Adipocyte (in vitro differentiated cells): Measurements from ENCODE around the gene NEFH.

Source experiments
- DNase-seq: peaks from one replicate; pipeline ENCODE4 v3.0.0-alpha.2; 2015; ENCODE audit warnings: low read depth
- H3K27me3 ChIP-seq: replicated peaks from 2 replicates; pipeline ENCODE4 v1.7.0; 2013; ENCODE audit warnings: mild to moderate bottlenecking, low read length, moderate library complexity; ENCODE audit not compliant: control insufficient read depth, insufficient read depth
- H3K36me3 ChIP-seq: 2 replicates; pipeline ENCODE4 v1.7.0; 2013; ENCODE audit warnings: low read length, mild to moderate bottlenecking, moderate library complexity; ENCODE audit not compliant: control insufficient read depth, insufficient read depth, severe bottlenecking
- H3K4me1 ChIP-seq: 2 replicates; pipeline ENCODE4 v1.7.0; 2013; ENCODE audit warnings: mild to moderate bottlenecking, low read length, moderate library complexity; ENCODE audit not compliant: control insufficient read depth, insufficient read depth
- H3K4me3 ChIP-seq: 2 replicates; pipeline ENCODE4 v1.7.0; 2013; ENCODE audit warnings: mild to moderate bottlenecking, low read length, moderate library complexity
- H3K9ac ChIP-seq: 2 replicates; pipeline ENCODE4 v1.7.0; 2013; ENCODE audit warnings: mild to moderate bottlenecking, low read length, moderate library complexity
- H3K9me3 ChIP-seq: 2 replicates; pipeline ENCODE4 v1.7.0; 2013; ENCODE audit warnings: mild to moderate bottlenecking, low read length, moderate library complexity; ENCODE audit not compliant: control insufficient read depth

Gene NEFH

DNA sequence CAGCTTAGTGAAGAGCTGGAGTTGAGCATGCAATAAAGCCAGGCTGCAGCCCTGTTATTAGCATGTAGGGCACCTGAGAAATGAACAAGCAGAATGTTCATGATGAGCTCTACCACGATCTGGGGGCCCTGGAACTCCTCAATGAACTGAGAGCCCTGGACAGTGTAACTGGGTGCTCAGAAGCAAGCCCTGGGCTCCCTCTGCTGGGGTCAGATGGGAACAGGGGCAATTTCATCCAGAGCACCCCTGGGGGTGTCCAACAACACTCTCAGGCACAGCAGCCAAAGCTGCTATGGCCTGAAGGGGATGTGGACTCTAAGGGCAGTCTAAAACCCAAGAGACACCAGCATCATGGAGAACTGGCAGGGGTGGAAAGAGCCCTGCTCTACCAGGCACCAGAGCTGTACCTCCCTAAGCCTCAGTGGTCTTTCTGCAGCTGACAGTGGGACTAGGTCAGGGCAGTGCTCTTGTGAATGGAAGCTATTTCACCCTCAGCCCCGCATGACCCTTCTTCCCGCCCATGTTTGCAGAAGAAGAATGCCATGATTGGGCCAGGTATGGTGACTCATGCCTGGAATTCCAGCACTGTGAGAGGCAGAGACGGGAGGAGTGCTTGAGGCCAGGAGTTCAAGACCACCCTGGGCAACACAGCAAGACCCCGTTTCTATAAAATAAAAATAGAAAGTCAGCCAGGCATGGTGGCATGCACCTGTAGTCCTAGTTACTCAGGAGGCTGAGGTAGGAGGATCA is 44.6 kb downstream of the NEFH start:
- H3K27me3 ChIP-seq, result no peaks in the 10 kb centered on the region
- H3K4me1 ChIP-seq, result peaks cover 14% of the 10 kb centered on the region
- peak; percentile 34 for DNase-seq
- peaks cover 81% of the 10 kb centered on the region for H3K36me3 ChIP-seq
- H3K9ac ChIP-seq, result no peak overlapping the region
- H3K9me3 ChIP-seq, result no peaks in the 10 kb centered on the region
- no peak overlapping the region for H3K4me3 ChIP-seq

DNA sequence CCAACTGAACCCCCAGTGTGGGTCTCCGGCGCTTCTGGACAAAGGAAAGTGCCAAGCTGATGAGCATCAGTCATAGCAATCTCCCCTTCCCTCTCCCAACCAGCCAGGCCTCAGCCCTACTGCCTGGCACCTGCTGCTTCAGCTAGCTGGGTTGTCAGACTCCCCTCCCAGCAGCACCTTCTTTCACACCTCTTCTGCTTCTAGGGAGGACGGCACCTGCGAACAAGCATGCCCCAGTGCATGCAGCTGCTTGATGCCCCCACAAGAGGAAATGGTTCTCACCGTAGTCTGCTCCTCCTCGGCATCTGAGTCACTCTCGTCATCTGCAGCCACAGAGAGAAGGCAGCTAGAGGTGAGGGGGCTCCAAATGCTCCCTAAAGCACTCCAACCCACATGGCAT is 48.1 kb downstream of the NEFH start:
- no peak for DNase-seq
- H3K36me3 ChIP-seq, result peaks cover 89% of the 10 kb centered on the region
- H3K27me3 ChIP-seq, result no peaks in the 10 kb centered on the region
- no peaks in the 10 kb centered on the region for H3K9me3 ChIP-seq
- H3K4me3 ChIP-seq, result no peak overlapping the region
- H3K4me1 ChIP-seq, result peaks cover 11% of the 10 kb centered on the region
- H3K9ac ChIP-seq, result no peak overlapping the region

DNA sequence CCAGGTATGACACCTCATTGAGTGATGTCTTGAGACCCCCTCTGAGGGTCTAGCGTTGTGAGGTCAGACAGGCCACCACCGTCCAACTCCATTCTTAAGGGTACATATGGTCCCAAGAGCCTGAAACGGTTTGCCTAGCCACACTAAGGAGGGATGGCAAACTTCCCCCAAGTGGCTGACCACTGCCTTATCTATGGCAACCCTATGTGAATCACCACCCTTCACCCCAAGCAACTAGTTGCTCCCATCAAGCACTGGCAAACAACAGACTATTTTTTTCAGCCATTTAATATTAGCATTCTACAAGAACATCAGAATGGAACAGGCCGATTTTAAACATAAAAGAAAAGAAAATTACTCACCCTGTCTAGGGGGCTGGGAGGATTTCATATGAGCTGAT is 50.7 kb downstream of the NEFH start:
- Histone ChIP-seq H3K9me3 (peaks cover 4% of the 10 kb centered on the region), H3K27me3 (no peaks in the 10 kb centered on the region), H3K9ac (no peak overlapping the region), H3K4me1 (peaks cover 2% of the 10 kb centered on the region), H3K4me3 (no peak overlapping the region), H3K36me3 (peaks cover 86% of the 10 kb centered on the region)
- no peak for DNase-seq

DNA sequence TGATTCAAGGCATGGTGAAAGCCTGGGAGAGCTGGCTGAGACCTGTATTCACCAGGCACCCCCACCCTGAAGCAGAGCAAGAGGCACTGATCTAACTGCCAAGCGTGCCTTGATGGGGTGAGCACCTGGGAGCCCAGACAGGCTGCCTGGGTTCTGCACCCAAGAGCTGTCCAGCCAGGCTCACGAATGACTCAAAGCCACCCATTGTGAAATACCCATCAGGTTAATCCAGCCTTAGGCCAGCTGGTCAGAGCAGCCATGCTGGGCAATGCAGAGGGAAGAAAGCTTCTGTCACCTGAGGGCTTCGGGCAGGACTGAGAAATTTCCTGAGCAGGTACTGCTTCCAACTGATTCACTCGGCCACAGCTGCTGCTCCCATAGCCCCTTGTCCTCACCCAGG is 51.4 kb downstream of the NEFH start:
- Histone ChIP-seq H3K9me3 (peaks cover 4% of the 10 kb centered on the region), H3K27me3 (no peaks in the 10 kb centered on the region), H3K4me1 (no peaks in the 10 kb centered on the region), H3K36me3 (peaks cover 89% of the 10 kb centered on the region), H3K9ac (no peak overlapping the region), H3K4me3 (no peak overlapping the region)
- no peak for DNase-seq

DNA sequence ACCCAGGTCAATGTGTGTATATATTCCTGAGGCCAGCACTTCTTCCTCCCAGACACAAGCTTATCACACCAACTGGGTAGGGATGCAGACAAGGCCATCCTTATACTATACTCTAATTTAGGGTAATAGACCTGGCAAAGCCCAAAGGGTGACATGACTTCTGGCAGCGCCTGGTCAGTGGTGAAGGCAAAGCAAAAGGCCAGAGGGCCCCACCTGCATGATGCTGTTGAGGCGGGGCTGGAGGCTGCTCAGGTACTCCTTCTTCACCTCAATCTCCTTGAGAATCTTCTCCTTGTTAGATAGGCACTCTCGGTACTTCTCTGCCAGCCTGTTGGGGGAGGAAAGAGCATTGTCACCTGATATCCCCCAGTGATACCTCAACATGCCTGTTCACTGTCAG is 56.4 kb downstream of the NEFH start:
- Histone ChIP-seq H3K4me1 (no peaks in the 10 kb centered on the region), H3K36me3 (peaks cover 91% of the 10 kb centered on the region), H3K9me3 (peaks cover 4% of the 10 kb centered on the region), H3K4me3 (no peak overlapping the region), H3K27me3 (no peaks in the 10 kb centered on the region), H3K9ac (no peak overlapping the region)
- DNase-seq, result no peak

DNA sequence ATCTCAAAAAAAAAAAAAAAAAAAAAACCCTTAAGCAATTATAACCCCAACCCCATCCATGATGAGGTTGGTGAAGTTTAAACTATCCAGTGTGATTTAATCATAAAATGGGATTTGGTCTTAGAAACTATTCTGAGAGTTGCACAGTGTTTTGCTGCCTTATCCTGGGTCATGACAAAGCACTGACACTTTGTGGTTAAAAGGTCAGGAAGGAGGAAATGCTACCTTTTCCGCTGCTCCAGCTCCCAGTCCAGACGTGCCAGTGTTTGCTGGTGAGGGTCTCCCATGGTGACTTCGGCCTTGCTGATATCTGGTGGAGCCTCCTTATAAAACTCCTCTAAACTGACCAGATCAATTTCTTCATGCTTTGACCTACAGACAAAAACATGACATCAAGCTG is 59.1 kb downstream of the NEFH start:
- DNase-seq, result no peak
- Histone ChIP-seq H3K9ac (no peak overlapping the region), H3K4me1 (no peaks in the 10 kb centered on the region), H3K36me3 (peaks cover 86% of the 10 kb centered on the region), H3K27me3 (no peaks in the 10 kb centered on the region), H3K9me3 (peaks cover under 1% of the 10 kb centered on the region), H3K4me3 (no peak overlapping the region)
